OCI-LY1 (cell line): ENCODE data around the gene AK5.

Experiments
- CTCF ChIP-seq: fragments of 200-600 bp; sonication (generic), shearing (Covaris generic); IDR thresholded peaks from 2 replicates; pipeline ENCODE4 v1.5.1; 2017; ENCODE audit warnings: mild to moderate bottlenecking, antibody characterized with exemption, low read length, moderate library complexity, mixed read lengths
- EZH2 ChIP-seq: fragments of 200-600 bp; sonication (generic), shearing (Covaris generic); IDR thresholded peaks from 2 replicates; pipeline ENCODE4 v1.8.0; 2017; ENCODE audit warnings: borderline replicate concordance, mixed run types, mild to moderate bottlenecking, antibody characterized with exemption, low read length, moderate library complexity, mixed read lengths

GRCh38 chr1:77582905-77583304 lies 301.1 kb downstream of the AK5 start:
- TF ChIP-seq CTCF (no peak), EZH2 (no peak)
